ENCODE data around the gene FAAP100.

GRCh38 chr17:81549826-81550225 is 2.3 kb downstream of the FAAP100 start:
- TF ChIP-seq CTCF (IDR thresholded peaks at IDR 0.05), result no peak
- TF ChIP-seq POLR2A (IDR thresholded peaks at IDR 0.05), result no peak

All from uterus (tissue), 2 donors.